Measurements from ENCODE around the gene PTPRM. TPM values are rescaled to one million over a fixed set of nuclear protein-coding genes. Genes with fewer than 3 reads are reported as not detected.

Gene PTPRM
- total and polyA plus RNA-seq, 2 donors (not counting 3 experiments of a cell fraction or from before 2014, with no cell fraction given): 37.4 to 43.7 TPM

- POLR2A ChIA-PET: no interaction called here
- TF ChIP-seq MYC (IDR thresholded peaks at IDR 0.05; ENCODE audit: low read depth, low read length) (no peak), POLR2AphosphoS5 (IDR thresholded peaks at IDR 0.05; ENCODE audit: insufficient read depth, low read depth, low read length) (no peak), POLR2A (IDR thresholded peaks at IDR 0.05; ENCODE audit: low read depth, low read length) (no peak), EZH2 (IDR thresholded peaks at IDR 0.05; ENCODE audit: borderline replicate concordance, low read depth, low read length, severe bottlenecking) (no peak), GATA2 (IDR thresholded peaks at IDR 0.05; ENCODE audit: insufficient read depth, insufficient read length, low read depth, low read length) (no peak), CTCF (IDR thresholded peaks at IDR 0.05; ENCODE audit: extremely low read depth in 1 of 2, insufficient read depth in 1 of 2, low read depth in 1 of 2, low read length in 2 of 2) (no peak), MAX (IDR thresholded peaks at IDR 0.05; ENCODE audit: insufficient read depth, insufficient read length) (no peak), JUN (IDR thresholded peaks at IDR 0.05; ENCODE audit: borderline replicate concordance, insufficient read depth, insufficient read length, low read depth) (no peak), FOS (IDR thresholded peaks at IDR 0.05; ENCODE audit: borderline replicate concordance, insufficient read depth, low read length) (no peak)
These were observed 55.6 kb downstream of the PTPRM start for GRCh38 chr18:7622721-7623120.

More at GRCh38 chr18:7622721-7623120, 55.6 kb downstream of the PTPRM start:
- Histone ChIP-seq H3K27ac (ENCODE audit: insufficient read depth, low read depth, low read length) (no peak overlapping the region), H3K36me3 (ENCODE audit: control insufficient read depth in 2 of 2, extremely low read depth in 1 of 2, insufficient read depth in 2 of 2, low read length in 2 of 2) (no peaks in the 10 kb centered on the region), H3K9ac (replicated peaks; ENCODE audit: extremely low read depth, insufficient read depth, low read length) (no peak overlapping the region), H3K79me2 (ENCODE audit: control insufficient read depth, insufficient read depth, low read length) (no peaks in the 10 kb centered on the region), H4K20me1 (replicated peaks; ENCODE audit: control insufficient read depth, extremely low read depth, insufficient read depth, low read length) (no peaks in the 10 kb centered on the region), H3K9me1 (replicated peaks; ENCODE audit: control insufficient read depth, extremely low read depth, insufficient read depth, low read length) (no peaks in the 10 kb centered on the region), H3K4me1 (ENCODE audit: control insufficient read depth, extremely low read depth, insufficient read depth, low read length) (peaks cover 13% of the 10 kb centered on the region), H3K4me2 (ENCODE audit: insufficient read depth, low read length) (no peak overlapping the region), H3K9me3 (replicated peaks; ENCODE audit: control insufficient read depth, insufficient read depth, low read length) (no peaks in the 10 kb centered on the region), H3K4me3 (replicated peaks in 1 of 3; ENCODE audit: insufficient read depth in 1 of 3, low read depth in 1 of 3, low read length in 3 of 3) (no peak overlapping the region), H2AFZ (ENCODE audit: low read depth, low read length) (no peak overlapping the region), H3K27me3 (ENCODE audit: control insufficient read depth in 2 of 2, insufficient read depth in 2 of 2, low read length in 2 of 2) (no peaks in the 10 kb centered on the region)
- no TSS peak for BruUV-seq (replicated peaks)
- no peak for DNase-seq (ENCODE audit: low read depth, low spot score)
- dilution Hi-C loops (cut with MboI; ENCODE audit: extremely low pct_ligation_motif_present, low sequenced_read_pairs): no loop called here
- no peak for FAIRE-seq
- CTCF ChIA-PET: no interaction called here
- intact Hi-C loops (cut with micrococcal nuclease): no loop called here

Data from endothelial cell of umbilical vein (primary cell).